GM11168 (cell line): Measurements from ENCODE around the gene USP34.
"Not testable (repeated sequence)": the region's sequence is repeated elsewhere in the genome, so short reads cannot be mapped to it uniquely, and the experiment has no call there.

Experiments used
- in situ Hi-C: fragments of 300-500 bp; cut with MboI; formaldehyde crosslinking; loops from one replicate; pipeline ENCODE4 v1.12.0; 2022; ENCODE audit warnings: low sequenced_read_pairs; ENCODE audit not compliant: unreplicated experiment

USP34 gene

DNA sequence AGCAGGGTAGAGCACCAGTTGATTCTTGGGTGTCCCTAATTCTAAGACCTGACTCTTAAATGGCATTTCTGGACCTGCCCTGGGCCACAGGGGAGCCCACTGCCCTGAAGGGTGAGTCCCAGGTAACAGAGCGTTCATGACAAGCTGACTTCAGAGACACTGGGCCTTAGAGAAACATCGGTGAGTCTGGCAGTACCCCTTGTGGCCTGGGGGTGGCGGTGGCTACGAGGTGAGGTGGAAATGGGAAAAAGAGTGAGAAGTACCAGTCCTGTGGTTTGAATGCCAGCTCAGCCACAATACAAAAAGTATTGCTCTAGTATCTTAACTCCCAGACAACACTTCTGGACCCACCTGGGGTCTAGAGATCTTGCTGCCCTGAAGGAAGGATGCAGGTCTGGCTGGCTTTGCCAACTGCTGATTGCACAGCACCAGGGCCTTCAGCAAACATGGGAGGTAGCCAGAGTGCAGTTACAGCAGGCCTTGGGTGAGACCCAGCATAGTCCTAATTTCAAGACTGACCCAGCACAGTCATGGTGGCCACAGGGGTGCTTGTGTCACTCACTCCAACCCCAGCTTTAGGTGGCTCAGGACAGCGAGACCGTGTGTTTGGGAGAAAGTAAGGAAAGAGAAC is 44.5 kb downstream of the USP34 start:
- in situ Hi-C loops = no loop called here

DNA sequence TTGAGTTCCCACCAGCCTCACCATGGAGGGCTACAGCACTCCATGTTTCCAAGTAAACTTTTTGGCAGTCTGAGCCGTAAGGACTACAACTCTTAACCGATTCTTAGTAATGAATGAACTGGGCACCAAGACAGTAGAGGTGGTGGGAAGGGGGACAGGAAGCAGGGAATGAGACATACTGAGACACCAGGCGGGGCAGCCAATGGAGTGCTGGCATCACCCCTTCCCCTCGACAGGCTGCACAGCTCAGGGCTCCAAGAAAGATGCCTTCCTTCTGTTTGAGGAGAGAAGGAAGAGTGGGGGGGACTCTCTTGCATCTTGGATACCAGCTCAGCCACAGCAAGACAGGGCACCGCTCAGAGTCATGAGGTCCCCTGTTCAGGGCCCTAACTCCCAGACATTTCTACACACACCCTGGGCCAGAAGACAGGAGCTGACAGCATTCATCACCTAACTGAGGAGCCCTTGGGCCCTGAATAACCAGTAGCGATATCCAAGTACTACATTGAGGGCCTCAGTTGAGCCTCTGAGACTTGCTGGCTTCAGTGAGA is 45.2 kb downstream of the USP34 start:
- in situ Hi-C loops = no loop called here

- in situ Hi-C loops = loop anchor here (5.0 kb wide), 1 partner anchor 39 kb away; no protein-coding TSS in a partner anchor
Measured at GRCh38 chr2:61423714-61424113, 47.2 kb downstream of the USP34 start.

- in situ Hi-C loops = loop anchor here (5.0 kb wide), 1 partner anchor 41 kb away; no protein-coding TSS in a partner anchor
Measured at GRCh38 chr2:61421611-61422010, 49.3 kb downstream of the USP34 start.

DNA sequence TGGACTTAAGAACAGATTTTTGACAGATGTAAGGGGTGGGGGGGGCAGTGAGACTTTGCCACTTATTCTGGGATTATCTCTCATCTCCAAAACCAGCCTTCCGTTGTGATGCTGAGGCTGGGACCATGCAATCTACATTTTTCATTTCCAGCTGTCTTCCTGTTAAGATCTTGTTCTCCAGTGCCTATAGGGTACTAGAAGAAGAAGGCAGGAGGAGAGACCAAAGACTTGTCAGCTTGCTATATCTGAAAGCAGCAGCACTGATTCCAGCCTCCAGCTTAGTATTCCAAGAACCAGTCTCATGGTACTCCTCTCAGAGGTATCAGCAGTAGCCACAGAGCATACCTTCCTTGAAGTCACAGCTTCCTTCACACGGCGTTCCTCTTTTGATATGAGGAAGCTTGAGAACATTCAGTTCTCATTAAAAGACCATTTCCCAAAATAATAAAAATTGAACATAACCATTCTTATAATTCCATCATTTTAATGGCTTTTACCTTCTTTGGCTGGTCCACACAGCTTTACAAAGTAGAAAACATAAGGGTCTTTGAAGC is 49.8 kb downstream of the USP34 start:
- in situ Hi-C loops = loop anchor here (5.0 kb wide), 1 partner anchor 41 kb away; no protein-coding TSS in a partner anchor

- in situ Hi-C loops = no loop called here
Measured at GRCh38 chr2:61419570-61419969, 51.3 kb downstream of the USP34 start.

GRCh38 chr2:61419129-61419528 is 51.8 kb downstream of the USP34 start:
- in situ Hi-C loops = no loop called here

GRCh38 chr2:61416871-61417645 is 53.8 kb downstream of the USP34 start:
- in situ Hi-C loops = no loop called here

DNA sequence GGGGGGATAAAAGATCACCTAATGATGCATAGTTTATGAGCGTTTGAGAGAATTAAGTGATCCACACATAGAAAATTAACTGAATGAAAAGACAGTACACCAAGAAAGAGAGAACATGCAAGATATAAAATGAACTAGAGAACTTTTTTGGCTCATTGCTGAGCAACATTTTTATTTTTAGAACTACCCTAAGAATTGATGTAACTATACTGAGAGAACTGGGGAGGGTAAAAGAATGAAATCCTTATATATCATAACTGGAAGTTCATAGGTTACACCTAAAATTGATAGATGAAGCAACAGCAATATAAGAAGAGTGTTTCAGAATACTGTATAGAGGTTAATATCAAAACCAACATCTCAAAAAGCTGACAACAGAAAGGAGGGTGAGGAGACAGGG is 55.6 kb downstream of the USP34 start:
- in situ Hi-C loops = no loop called here

DNA sequence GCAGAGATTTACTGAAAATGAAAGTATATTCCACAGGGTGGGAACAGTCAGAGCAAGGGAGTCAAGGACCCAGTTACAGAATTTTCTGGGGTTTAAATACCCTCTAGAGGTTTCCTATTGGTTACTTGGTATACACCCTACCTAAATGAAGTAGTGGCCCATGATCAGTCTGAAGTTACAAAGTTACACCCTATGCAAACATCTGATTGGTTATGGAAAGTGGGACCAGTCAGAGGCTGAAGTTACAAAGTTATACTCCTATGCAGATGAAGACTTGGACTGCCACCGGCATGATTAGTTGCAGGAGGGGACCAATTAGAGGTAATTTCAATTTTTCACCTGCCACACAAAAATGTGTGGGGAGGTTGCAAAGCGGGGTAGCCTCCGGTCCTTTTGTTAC is 56.2 kb downstream of the USP34 start:
- in situ Hi-C loops = no loop called here

DNA sequence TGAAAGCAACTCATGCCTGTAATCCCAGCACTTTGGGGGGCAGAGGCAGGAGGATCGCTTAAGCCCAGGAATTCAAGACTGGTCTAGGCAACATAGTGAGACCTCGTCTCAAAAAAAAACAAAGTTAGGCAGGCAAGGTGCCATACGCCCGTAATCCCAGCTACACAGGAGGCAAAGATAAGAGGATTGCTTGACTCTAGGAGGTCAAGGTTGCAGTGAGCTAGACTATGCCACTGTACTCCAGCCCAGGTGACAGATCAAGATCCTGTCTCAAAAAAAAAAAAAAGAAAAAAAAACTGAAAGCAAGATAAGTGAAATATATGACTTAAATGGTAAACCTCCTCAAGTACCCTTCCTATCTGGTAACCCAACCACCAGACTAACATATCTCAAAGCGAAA is 59.8 kb downstream of the USP34 start:
- in situ Hi-C loops = no loop called here

DNA sequence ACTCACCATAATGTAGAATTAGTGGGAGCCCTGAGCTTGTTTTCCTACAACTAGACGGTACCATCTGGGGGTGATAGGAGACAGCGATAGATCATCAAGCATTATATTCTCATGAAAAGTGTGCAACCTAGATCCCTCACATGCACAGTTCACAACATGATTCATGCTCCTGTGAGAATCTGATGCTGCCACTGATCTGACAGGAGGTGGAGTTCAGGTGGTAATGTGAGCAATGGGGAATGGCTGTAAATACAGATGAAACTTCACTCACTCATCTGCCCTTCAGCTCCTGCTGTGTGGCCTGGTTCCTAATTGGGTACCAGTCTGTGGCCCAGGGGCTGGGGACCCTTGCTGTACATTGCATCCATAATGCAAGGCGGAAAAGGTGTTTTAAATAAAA is 60.7 kb downstream of the USP34 start:
- in situ Hi-C loops = no loop called here

DNA sequence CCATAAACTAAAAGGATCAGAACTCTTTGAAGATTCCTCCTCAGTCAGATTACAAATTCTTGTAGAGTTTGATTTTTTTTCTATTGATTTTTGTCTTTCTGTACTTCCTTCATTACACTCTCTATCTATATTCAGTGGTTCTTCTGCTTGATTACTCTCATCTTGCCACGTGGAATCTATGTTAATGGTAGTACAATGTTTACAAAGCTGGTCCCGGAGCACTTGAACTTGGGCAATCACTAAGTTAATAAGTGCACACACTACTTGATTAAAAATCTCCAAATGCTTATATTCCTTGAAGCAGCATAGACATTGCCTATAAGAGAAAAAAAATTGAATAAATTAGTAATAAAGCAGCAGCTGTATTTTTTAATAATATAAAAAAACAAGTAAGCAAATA is 65.1 kb downstream of the USP34 start:
- in situ Hi-C loops = no loop called here

DNA sequence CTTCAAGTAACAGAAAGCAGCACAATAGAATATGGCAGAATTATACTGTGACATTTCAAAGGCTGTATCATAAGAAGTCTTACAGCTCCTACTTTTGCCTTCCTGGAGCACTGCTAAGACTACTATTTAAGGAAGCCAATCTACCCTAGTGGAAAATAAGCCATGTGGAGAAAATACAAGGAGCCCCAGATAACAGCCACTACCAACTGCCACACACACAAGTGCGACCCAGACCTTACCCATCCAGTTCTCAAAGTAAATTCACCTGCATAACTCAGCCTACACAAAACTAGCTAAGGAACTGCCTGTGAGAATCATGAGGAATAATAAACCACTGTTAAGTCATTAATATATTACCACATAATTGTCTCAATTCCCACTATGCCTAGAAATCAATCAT is 66.4 kb downstream of the USP34 start:
- in situ Hi-C loops = no loop called here

DNA sequence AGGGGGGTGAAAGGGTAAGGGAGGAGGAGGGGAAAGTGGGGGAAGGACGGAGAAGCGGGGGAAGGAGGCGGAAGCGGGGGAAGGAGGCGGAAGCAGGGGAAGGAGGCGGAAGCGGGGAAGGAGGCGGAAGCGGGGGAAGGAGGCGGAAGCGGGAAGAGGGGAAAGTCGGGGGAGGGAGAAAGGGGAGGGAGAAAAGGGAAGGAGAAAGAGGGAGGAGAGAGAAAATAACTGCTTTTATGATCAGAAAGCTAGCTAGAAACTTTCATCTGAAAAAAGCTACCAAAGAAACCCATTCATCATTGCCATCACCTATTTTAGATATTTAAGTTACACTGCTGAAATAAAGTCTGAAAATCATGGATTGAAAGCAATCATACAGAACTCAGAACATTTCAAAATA is 72.5 kb downstream of the USP34 start:
- in situ Hi-C loops = no loop called here

DNA sequence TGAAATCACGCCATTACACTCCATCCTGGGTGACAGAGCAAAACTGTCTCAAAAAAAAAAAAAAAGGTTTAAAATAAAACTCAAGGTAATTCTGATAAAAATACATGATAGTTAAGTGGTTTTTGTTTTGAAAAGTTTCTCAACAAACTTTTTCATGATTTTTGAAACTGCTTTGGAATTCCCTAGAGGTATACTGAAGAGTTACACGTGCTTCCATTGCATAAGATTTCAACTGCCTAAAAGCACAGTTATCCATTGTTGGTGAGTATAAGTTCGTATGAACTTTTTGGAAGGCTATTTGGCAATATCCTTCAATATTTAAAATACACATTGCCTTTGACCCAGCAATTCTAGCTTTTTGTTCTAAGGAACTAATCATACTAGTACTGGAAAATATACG is 74.9 kb downstream of the USP34 start:
- in situ Hi-C loops = no loop called here

DNA sequence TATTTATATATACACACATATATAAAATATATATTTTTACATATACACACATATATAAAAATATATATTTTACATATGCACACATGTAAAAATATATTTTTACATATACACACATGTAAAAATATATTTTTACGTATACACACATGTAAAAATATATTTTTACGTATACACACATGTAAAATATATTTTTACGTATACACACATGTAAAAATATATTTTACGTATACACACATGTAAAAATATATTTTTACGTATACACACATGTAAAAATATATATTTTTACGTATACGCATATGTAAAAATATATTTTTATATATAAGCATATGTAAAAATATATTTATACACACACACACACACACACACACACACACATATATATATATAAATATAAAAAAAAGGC is 83.3 kb downstream of the USP34 start:
- in situ Hi-C loops = not testable (repeated sequence)

- in situ Hi-C loops = not testable (repeated sequence)
Measured at GRCh38 chr2:61380882-61381197, 90.0 kb downstream of the USP34 start.

DNA sequence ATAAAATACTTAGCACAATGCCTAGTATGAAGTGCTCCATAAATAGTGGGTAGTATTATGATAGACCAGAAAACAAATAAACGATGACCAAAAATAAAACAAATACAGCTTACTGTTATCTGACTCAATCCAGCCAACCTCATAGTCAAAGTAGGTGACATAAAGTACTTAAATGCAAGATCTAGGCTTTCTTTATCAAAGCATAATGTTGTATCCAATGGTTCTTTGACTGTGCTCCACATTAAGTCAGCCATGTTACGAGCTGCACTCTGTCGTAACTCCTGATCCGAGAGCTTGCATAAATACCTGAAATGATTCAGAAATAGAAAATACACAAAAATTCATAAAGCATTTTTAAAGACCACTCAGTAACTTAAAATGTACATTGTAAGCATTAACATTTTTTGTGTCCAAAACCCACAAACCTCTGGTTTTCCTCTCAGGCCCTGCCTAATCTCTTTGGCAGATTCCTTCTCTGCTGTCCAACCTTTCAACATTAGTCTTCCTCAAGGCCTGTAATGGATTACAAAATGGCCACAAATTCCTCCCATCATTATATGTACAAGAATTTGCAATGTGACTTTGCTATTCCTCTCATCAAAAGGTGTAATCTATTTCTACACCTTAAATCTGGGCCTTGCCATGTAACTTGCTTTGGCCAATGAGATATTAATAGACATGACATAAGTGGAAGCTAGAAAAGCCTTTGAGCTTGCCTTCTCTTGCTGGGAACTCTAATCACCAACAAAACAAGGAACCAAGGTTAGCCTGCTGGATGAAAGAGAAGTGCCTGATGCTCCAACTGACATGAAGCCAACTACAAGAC is 90.6 kb downstream of the USP34 start:
- in situ Hi-C loops = no loop called here

- in situ Hi-C loops = no loop called here
Measured at GRCh38 chr2:61379521-61379920, 91.4 kb downstream of the USP34 start.

GRCh38 chr2:61378281-61378680 is 92.6 kb downstream of the USP34 start:
- in situ Hi-C loops = no loop called here
